Mammary epithelial cell (primary cell): ENCODE measurements around the gene DGKD.

ENCODE experiments used
- EZH2 ChIP-seq: IDR thresholded peaks from 2 replicates; pipeline ENCODE4 v1.6.1; 2012; ENCODE audit warnings: low read length, inconsistent platforms, borderline replicate concordance
- TF ChIP-seq, protein P1 (sequence below), 2 donors: IDR thresholded peaks in 1 of 2; conservative IDR thresholded peaks in 1 of 2; 2 replicates each; pipeline ENCODE4 v1.5.1; 2011 to 2012; ENCODE audit warnings: inconsistent platforms in 2 of 2, low read length in 2 of 2, mild to moderate bottlenecking in 2 of 2, control low read depth in 1 of 2, low read depth in 1 of 2; ENCODE audit not compliant: insufficient read depth in 1 of 2; ENCODE audit errors: extremely low read depth in 1 of 2

- TF ChIP-seq, protein P1, sequence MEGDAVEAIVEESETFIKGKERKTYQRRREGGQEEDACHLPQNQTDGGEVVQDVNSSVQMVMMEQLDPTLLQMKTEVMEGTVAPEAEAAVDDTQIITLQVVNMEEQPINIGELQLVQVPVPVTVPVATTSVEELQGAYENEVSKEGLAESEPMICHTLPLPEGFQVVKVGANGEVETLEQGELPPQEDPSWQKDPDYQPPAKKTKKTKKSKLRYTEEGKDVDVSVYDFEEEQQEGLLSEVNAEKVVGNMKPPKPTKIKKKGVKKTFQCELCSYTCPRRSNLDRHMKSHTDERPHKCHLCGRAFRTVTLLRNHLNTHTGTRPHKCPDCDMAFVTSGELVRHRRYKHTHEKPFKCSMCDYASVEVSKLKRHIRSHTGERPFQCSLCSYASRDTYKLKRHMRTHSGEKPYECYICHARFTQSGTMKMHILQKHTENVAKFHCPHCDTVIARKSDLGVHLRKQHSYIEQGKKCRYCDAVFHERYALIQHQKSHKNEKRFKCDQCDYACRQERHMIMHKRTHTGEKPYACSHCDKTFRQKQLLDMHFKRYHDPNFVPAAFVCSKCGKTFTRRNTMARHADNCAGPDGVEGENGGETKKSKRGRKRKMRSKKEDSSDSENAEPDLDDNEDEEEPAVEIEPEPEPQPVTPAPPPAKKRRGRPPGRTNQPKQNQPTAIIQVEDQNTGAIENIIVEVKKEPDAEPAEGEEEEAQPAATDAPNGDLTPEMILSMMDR (conservative IDR thresholded peaks at IDR 0.05 in 1 of 2, IDR thresholded peaks at IDR 0.05 in 1 of 2; ENCODE audit: extremely low read depth in 1 of 2, insufficient read depth in 1 of 2, low read depth in 1 of 2, low read length in 2 of 2), result no peak
- no peak for TF ChIP-seq EZH2
These were observed 65.5 kb downstream of the DGKD start for GRCh38 chr2:233419602-233420391.
